HG03565 (cell line): ENCODE data around the gene ZNF169.
"Not testable (repeated sequence)": the region's sequence is repeated elsewhere in the genome, so short reads cannot be mapped to it uniquely, and the experiment has no call there.

Experiments
- ATAC-seq: cut with Tn5 transposase; IDR thresholded peaks from one replicate; pipeline ENCODE4 v1.9.1; 2021; ENCODE audit warnings: mild to moderate bottlenecking, moderate library complexity; ENCODE audit not compliant: unreplicated experiment

ZNF169 gene

GRCh38 chr9:94259077-94259862 is at the start of gene ZNF169:
TSS of gene ZNF169 (plus strand) at chr9:94259298. CDS start at chr9:94278813, 19,515 bp downstream.
- ATAC-seq: peak; percentile 97

DNA sequence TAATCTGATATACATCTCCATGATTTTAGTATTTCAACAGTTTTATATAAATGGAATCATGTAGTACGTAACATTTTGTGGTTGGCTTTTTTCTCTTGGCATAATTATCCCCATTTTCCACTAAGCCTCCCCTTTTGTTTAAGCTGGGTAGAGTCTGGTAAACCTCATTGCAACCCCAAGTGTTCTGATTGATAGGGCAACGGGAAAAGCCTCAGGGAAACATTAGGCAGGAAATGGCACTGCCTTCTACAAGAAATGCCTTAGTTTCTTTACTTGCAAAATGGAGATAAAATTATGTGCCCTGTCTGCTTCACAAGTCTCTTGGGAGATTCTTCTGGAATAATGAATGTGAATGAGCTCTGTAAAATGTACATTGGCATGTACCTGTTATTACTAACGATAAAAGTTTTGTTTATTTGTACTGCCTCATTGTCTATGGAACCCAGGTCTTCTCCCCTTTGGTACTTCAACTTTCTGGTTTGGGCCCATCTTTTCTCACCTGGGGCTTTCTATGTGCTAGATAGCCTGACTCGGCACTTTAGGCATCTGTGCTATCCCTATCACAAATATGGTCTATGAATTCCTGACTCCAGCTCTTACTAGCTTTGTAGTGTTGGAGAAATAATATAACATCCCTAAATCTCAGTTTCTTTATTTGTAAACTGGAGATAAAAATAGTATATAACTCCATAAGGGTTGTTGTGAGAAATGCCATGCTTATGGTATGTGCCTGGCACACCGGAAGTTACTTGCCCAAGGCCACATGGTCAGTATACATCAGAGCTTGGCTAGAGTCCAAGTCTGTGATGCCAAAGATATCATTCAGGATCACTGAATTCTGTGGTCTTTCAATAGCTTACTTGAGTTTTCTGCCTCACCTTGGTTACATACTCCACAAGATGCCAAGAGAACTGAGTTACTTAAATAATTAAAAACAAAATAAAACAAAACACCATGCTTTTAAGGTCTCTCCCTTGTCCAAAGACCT is 48.2 kb upstream of the ZNF169 start:
- ATAC-seq: no peak

GRCh38 chr9:94212091-94212490 is 47.0 kb upstream of the ZNF169 start:
- no peak for ATAC-seq

- no peak for ATAC-seq
Measured at GRCh38 chr9:94212531-94212930, 46.6 kb upstream of the ZNF169 start.

- peak; percentile 81 for ATAC-seq
Measured at GRCh38 chr9:94213511-94214124, 45.5 kb upstream of the ZNF169 start.

DNA sequence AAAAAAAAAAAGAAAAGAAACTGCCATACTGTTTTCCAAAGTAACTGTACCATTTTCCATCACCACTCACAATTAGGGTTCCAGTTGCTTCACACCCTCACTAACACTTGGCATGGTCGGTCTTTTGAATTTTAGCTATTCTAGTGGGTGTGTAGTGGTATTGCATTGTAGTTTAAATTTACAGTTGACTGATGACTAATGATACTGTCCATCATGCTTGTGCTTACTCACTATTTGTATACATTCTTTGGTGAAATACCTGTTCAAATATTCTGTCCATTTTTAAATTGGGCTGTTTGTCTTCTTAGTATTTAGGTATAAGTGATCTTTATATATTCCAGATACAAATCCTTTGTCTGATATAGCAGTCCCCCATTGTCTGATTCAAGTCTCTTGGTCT is 36.2 kb upstream of the ZNF169 start:
- ATAC-seq: no peak

GRCh38 chr9:94225413-94225812 is 33.7 kb upstream of the ZNF169 start:
- ATAC-seq: not testable (repeated sequence)

GRCh38 chr9:94228616-94229015 is 30.5 kb upstream of the ZNF169 start:
- ATAC-seq: no peak

GRCh38 chr9:94232428-94232827 is 26.7 kb upstream of the ZNF169 start:
- ATAC-seq: no peak

DNA sequence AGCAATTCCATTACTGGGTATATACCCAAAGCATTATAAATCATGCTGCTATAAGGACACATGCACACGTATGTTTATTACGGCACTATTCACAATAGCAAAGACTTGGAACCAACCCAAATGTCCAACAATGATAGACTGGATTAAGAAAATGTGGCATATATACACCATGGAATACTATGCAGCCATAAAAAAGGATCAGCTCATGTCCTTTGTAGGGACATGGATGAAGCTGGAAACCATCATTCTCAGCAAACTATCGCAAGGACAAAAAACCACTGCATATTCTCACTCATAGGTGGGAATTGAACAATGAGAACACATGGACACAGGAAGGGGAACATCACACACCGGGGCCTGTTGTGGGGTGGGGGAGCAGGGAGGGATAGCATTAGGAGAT is 18.0 kb upstream of the ZNF169 start:
- ATAC-seq: not testable (repeated sequence)

- ATAC-seq: no peak
Measured at GRCh38 chr9:94245651-94246050, 13.4 kb upstream of the ZNF169 start.

DNA sequence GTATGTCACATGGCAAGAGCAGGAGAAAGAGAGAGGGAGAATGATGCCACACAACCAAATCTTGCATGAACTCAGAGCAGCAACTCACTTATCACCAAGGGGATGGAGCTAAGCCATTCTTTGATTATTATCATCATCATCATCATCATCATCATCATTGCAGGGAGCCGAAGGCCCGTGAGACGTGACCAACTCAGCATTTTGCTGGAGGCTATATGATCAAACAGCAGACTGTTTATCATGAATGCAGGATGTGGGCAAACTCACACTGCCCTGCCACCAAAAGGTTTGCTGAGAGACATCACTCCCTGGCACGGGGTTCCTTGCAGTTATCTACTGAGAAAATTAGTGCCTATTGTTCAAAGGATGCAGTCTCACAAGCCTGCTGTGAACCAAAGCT is 8.6 kb upstream of the ZNF169 start:
- ATAC-seq: no peak

DNA sequence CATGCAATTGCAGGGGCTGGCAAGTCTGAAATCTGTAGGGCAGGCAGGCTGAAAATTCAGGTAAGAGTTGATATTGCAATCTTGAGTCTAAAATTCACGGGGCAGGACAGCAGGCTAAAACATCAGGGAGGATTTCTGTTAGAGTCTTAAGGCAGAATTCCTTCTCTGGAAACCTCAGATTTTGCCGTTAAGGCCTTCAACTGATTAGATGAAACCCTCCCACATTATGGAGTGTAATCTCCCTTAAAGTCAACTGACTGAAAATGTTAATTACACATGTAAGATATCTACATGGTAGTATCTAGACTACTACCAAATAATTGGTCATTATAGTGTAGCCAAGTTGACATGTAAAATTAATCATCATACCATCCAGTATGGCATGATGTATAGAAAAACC is 3.1 kb upstream of the ZNF169 start:
- ATAC-seq: no peak

- not testable (repeated sequence) for ATAC-seq
Measured at GRCh38 chr9:94265626-94266402, 6.7 kb downstream of the ZNF169 start.

GRCh38 chr9:94269264-94269663 is 10.2 kb downstream of the ZNF169 start:
- no peak for ATAC-seq

GRCh38 chr9:94270009-94270408 is 10.9 kb downstream of the ZNF169 start:
- no peak for ATAC-seq

- ATAC-seq: not testable (repeated sequence)
Measured at GRCh38 chr9:94277029-94277428, 17.9 kb downstream of the ZNF169 start.

GRCh38 chr9:94277885-94278536 is 18.9 kb downstream of the ZNF169 start:
- ATAC-seq: no peak

GRCh38 chr9:94280409-94280989 is 21.4 kb downstream of the ZNF169 start:
- ATAC-seq: no peak

- ATAC-seq: no peak
Measured at GRCh38 chr9:94281101-94281500, 22.0 kb downstream of the ZNF169 start.
